Measurements from ENCODE around the gene ZSCAN10. TPM values are rescaled to one million over a fixed set of nuclear protein-coding genes. Genes with fewer than 3 reads are reported as not detected.

ZSCAN10 gene
- total and polyA plus RNA-seq, 2 donors (not counting 1 experiment from before 2014, with no cell fraction given), result 0.02 TPM; not detected in 1

- Histone ChIP-seq H3K4me1 (ENCODE audit: control insufficient read depth, extremely low read depth, insufficient read depth, low read length) (no peaks in the 10 kb centered on the region), H3K4me3 (replicated peaks in 1 of 4; ENCODE audit: control extremely low read depth in 1 of 4, insufficient read depth in 1 of 4, low read depth in 3 of 4, low read length in 4 of 4) (no peak overlapping the region), H3K4me2 (ENCODE audit: extremely low read depth, insufficient read depth, low read length) (no peak overlapping the region), H3K9me3 (ENCODE audit: control insufficient read depth, insufficient read depth, low read depth, low read length) (no peaks in the 10 kb centered on the region), H3K36me3 (ENCODE audit: control insufficient read depth, insufficient read depth, low read length) (no peaks in the 10 kb centered on the region), H3K79me2 (ENCODE audit: control insufficient read depth, insufficient read depth, low read length) (no peaks in the 10 kb centered on the region), H2AFZ (ENCODE audit: low read length) (no peak overlapping the region), H3K27ac (ENCODE audit: insufficient read depth, low read length) (no peak overlapping the region), H3K27me3 (ENCODE audit: control insufficient read depth, insufficient read depth, low read length) (peaks cover 29% of the 10 kb centered on the region), H3K9ac (ENCODE audit: insufficient read depth, low read length) (no peak overlapping the region), H4K20me1 (ENCODE audit: control insufficient read depth, extremely low read depth, insufficient read depth, low read length) (no peaks in the 10 kb centered on the region)
- no peak for TF ChIP-seq CTCF (conservative IDR thresholded peaks at IDR 0.05 in 1 of 2, IDR thresholded peaks at IDR 0.05 in 1 of 2; ENCODE audit: low read depth in 1 of 2, low read length in 2 of 2)
- TF ChIP-seq EZH2 (IDR thresholded peaks at IDR 0.05; ENCODE audit: low read length, missing control alignments), result no peak
- no peak for DNase-seq (ENCODE audit: low read depth in 2 of 2)
These were observed 47.6 kb downstream of the ZSCAN10 start for GRCh38 chr16:3051494-3051893.

GRCh38 chr16:3051009-3051408 lies 48.1 kb downstream of the ZSCAN10 start:
- Histone ChIP-seq H3K79me2 (ENCODE audit: control insufficient read depth, insufficient read depth, low read length) (no peaks in the 10 kb centered on the region), H3K4me2 (ENCODE audit: extremely low read depth, insufficient read depth, low read length) (no peak overlapping the region), H3K4me1 (ENCODE audit: control insufficient read depth, extremely low read depth, insufficient read depth, low read length) (no peaks in the 10 kb centered on the region), H3K27ac (ENCODE audit: insufficient read depth, low read length) (no peak overlapping the region), H3K4me3 (replicated peaks in 1 of 4; ENCODE audit: control extremely low read depth in 1 of 4, insufficient read depth in 1 of 4, low read depth in 3 of 4, low read length in 4 of 4) (no peak overlapping the region), H2AFZ (ENCODE audit: low read length) (no peak overlapping the region), H3K9me3 (ENCODE audit: control insufficient read depth, insufficient read depth, low read depth, low read length) (no peaks in the 10 kb centered on the region), H4K20me1 (ENCODE audit: control insufficient read depth, extremely low read depth, insufficient read depth, low read length) (no peaks in the 10 kb centered on the region), H3K9ac (ENCODE audit: insufficient read depth, low read length) (no peak overlapping the region), H3K36me3 (ENCODE audit: control insufficient read depth, insufficient read depth, low read length) (no peaks in the 10 kb centered on the region), H3K27me3 (ENCODE audit: control insufficient read depth, insufficient read depth, low read length) (peaks cover 32% of the 10 kb centered on the region)
- TF ChIP-seq CTCF (conservative IDR thresholded peaks at IDR 0.05 in 1 of 2, IDR thresholded peaks at IDR 0.05 in 1 of 2; ENCODE audit: low read depth in 1 of 2, low read length in 2 of 2) (no peak), EZH2 (IDR thresholded peaks at IDR 0.05; ENCODE audit: low read length, missing control alignments) (no peak)
- no peak for DNase-seq (ENCODE audit: low read depth in 2 of 2)

GRCh38 chr16:3050487-3050886 lies 48.6 kb downstream of the ZSCAN10 start:
- Histone ChIP-seq H3K9me3 (ENCODE audit: control insufficient read depth, insufficient read depth, low read depth, low read length) (no peaks in the 10 kb centered on the region), H3K27ac (ENCODE audit: insufficient read depth, low read length) (no peak overlapping the region), H3K4me1 (ENCODE audit: control insufficient read depth, extremely low read depth, insufficient read depth, low read length) (no peaks in the 10 kb centered on the region), H3K4me3 (replicated peaks in 1 of 4; ENCODE audit: control extremely low read depth in 1 of 4, insufficient read depth in 1 of 4, low read depth in 3 of 4, low read length in 4 of 4) (no peak overlapping the region), H4K20me1 (ENCODE audit: control insufficient read depth, extremely low read depth, insufficient read depth, low read length) (no peaks in the 10 kb centered on the region), H3K27me3 (ENCODE audit: control insufficient read depth, insufficient read depth, low read length) (peaks cover 36% of the 10 kb centered on the region), H3K9ac (ENCODE audit: insufficient read depth, low read length) (no peak overlapping the region), H3K4me2 (ENCODE audit: extremely low read depth, insufficient read depth, low read length) (no peak overlapping the region), H3K36me3 (ENCODE audit: control insufficient read depth, insufficient read depth, low read length) (no peaks in the 10 kb centered on the region), H3K79me2 (ENCODE audit: control insufficient read depth, insufficient read depth, low read length) (no peaks in the 10 kb centered on the region), H2AFZ (ENCODE audit: low read length) (no peak overlapping the region)
- TF ChIP-seq CTCF (conservative IDR thresholded peaks at IDR 0.05 in 1 of 2, IDR thresholded peaks at IDR 0.05 in 1 of 2; ENCODE audit: low read depth in 1 of 2, low read length in 2 of 2), result no peak
- TF ChIP-seq EZH2 (IDR thresholded peaks at IDR 0.05; ENCODE audit: low read length, missing control alignments), result no peak
- no peak for DNase-seq (ENCODE audit: low read depth in 2 of 2)
